Cortex of kidney (tissue), 1 donor: ENCODE measurements around the gene SYTL3.
"Not testable (repeated sequence)": the region's sequence is repeated elsewhere in the genome, so short reads cannot be mapped to it uniquely, and the experiment has no call there.

Experiments
- DNase-seq: peaks from one replicate; lab custom pipeline; 2025; lab: John Stamatoyannopoulos, UW

Gene SYTL3

DNA sequence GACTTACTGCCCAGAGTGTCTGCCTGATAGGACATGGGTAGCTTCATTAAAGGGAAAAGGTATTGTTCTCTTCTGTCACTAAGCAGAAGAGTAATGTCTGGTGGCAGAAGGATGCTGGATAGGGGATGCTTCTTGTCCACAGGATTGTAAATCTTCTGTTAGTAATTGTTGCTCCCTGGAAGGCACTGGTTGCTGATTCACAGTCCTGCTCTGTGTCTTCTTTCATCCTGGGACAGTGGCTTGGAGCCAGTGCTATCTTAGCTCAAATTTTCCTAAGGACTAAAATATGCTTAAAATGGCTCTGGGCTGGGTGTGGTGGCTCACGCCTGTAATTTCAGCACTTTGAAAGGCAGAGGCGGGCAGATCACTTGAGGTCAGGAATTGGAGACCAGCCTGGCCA, 48.0 kb downstream of the SYTL3 start:
- no peak for DNase-seq

DNA sequence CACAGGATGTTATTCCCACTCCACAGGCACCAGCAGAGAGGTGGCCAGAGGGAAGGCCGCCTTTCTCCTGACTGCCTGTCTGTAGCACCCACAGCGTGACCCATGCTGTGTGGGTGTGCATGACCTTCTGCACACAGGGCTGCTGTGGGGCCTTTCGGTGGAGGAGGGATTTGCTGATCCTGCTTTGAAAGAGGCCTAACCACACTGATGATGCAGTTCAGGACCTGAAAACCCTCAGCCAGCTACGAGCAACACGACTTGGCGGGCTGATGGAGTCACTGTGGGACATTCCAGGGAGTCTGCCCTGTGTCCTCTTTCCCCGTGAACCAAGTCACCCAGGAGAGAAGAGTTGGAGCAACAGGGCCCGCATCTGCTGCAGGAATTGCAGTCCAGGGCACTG, 49.1 kb downstream of the SYTL3 start:
- no peak for DNase-seq

DNA sequence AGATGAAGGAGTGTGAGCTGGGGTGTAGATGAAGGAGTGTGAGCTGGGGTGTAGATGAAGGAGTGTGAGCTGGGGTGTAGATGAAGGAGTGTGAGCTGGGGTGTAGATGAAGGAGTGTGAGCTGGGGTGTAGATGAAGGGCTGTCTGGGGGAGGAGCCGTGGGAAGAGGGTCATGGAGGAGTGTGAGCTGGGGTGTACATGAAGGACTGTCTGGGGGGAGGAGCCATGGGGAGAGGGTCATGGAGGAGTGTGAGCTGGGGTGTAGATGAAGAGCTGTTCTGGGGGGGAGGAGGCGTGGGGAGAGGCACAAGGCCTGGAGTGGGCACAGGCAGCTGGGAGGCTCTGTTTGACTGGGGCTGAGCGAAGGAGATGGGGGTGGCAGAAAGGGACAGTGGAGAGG, 51.4 kb downstream of the SYTL3 start:
- not testable (repeated sequence) for DNase-seq

DNA sequence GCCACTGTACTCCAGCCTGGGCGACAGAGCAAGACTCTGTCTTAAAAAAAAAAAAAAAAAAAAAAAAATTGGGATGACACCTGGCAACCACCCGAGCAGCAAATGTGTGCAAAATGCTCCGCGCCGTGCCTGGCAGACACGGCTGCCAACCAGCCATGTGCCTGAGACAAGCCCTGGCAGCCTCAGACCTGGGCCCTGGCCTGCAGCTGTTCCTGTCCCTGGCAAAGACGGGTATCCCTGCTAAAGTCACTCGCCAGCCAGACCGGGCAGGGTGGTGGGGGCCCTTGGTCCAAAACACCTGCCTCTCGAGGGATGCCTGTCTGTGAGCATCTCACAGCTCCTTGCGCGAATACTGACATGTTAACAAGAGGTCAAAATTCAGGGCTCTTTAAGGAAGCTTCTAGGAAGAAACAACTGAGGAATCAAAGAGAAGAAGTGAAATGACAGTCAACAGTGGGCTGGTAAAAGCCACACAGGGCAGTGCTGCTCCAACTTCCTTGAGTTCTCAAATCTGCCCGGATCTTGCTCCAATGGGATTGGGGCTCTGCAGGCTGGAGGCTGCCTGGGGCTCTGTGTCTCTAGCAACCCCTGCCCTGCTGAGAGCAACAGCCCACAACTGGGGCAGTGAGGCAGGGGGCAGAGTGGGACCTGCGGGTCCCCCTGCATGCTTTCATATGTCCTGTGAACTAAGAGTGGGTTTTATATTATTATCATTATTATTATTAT, 53.4 kb downstream of the SYTL3 start:
- DNase-seq, result no peak

DNA sequence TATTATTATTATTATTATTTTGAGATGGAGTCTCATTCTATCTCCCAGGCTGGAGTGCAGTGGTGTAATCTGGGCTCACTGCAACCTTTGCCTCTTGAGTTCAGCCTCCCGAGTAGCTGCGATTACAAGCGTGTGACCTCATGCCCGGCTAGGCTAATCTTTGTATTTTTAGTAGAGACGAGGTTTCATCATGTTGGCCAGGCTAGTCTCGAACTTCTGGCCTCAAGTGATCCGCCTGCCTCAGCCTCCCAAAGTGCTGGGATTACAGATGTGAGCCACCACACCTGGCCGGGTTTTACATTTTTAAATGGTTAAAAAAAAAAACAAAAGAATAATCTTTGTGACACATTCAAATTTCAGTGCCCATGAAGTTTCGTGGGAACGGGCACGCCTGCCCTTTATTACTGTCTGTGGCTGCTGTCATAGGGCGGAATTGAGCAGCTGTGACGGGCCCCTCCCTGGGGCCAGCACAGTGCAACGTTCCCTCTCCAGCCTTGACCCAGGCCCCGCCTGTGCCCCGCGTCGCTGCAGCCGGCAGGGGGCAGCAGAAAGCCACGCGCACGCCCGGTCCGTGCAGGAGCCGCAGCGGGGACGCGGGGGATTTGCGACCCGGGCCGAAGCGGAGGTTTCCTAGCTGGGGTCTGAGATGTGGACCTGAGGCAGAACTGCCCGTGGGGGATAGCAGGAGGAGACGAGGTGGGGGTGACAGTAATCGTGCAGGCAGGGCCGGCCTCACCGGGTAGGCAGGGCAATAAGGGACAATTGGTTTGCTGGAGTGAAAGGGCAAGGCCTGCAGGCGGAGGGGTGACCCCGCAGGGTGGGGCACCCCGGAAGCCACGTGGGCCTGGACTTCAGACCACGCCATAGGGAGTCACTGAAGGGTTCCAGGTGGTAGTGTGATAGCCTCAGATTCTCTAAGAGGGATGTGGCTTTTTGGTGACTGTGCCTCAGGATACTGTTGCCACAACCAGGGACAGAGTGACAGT, 54.3 kb downstream of the SYTL3 start:
- peak; percentile 23 for DNase-seq

DNA sequence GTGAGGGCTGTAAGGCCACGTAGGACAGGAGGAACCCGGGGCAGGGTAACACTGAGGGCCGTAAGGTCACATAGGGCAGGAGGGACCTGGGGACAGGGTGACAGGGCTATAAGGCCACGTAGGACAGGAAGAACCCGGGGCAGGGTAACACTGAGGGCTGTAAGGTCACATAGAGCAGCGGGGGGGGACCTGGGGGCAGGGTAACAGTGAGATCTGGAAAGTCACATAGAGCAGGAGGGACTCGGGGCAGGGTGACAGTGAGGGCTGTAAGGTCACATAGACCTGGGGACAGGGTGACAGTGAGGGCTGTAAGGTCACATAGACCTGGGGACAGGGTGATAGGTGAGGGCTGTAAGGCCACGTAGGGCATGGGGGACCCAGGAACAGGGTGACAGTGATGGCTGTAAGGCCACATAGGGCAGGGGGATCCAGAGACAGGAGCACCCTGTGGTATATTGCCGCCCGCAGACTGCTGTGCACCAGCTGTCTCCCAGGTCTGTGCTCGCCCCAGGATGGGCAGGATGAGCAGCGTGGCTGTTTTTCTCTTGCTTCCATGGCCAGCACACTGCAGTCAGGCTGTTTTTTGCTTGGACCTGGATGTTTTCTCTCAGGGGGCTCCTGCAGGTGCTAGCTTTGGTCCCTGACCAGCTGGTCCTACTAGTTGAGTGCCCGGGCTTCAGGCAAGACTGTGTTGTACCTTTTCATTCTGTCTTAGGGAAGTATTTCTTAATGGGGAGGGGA, 55.7 kb downstream of the SYTL3 start:
- no peak for DNase-seq

DNA sequence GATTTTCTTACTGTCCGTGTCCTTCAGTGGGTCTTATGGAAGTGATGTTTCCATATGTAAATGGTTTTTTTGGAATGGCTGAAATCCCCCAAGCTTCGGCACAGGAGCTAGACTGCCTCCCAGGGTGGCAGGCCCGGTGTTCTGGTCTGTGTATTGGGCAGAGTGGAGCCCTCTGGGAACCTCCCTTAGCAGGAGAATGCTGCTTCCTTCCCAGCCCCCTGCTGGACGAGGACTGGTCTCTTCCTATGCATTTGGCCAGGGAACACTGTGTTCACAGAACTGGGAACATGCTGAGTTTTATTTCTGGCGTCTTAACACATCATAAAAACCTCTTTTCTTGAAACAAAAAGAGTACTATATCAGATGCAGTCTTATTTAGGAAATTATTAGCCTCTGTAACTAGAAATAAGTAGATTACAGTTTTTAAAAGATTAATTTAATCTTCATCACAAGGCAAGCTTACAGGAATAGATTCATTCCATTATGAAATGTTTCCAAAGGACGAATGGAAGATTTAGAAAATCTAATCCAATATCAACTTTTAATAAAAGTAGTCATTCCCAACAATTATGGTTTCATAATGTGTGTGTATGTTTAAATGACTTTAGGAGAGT, 56.6 kb downstream of the SYTL3 start:
- no peak for DNase-seq

DNA sequence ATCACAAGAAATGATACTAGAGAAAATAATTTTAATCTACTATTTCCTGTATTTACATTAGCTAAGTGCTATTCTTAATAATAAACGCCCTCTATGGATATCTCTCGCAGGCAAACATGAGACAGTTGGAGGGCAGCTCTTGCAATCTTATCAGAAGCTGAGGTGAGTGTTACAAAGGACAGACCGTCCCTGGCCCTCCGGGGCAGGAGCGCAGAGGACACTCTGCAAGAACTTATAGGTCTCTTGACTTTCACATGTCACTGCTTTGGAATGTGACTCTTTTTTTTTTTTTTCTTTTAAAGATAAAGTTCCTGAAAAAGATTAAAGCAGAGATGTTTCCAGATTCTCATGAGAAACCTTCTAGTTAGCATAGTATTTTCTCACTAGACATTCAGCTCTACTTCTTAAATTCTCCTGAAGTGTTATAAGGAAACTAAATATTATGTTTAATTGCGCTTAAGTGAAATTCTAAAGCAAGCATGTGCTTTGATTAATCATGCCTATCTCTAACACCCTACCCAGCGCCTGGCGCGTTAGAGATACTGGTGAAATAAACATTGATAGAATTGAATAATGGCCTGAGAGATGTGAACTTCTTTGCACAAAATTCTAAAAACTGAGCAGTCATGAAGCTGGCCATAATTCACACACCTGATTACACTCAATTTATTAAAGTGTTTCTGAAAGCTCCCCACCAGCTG, 57.4 kb downstream of the SYTL3 start:
- no peak for DNase-seq

DNA sequence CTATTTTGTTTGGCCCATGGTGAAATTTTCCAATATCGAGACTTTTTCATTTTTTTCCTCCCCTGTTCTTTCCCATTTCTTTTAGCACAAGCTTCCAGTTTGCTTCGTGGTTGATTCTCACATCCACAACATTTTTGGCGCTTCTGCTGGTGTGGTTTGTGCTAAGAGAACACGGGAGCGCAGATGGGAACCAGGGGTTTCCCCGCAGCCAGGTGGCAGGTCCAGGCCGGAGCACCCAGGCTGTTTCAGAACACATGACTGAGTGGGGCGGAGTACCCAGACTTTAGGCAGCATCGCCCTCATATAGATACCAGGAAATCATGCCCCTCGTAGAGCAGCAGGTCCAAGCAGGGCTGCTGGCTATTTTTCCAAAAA, 58.0 kb downstream of the SYTL3 start:
- no peak for DNase-seq

DNA sequence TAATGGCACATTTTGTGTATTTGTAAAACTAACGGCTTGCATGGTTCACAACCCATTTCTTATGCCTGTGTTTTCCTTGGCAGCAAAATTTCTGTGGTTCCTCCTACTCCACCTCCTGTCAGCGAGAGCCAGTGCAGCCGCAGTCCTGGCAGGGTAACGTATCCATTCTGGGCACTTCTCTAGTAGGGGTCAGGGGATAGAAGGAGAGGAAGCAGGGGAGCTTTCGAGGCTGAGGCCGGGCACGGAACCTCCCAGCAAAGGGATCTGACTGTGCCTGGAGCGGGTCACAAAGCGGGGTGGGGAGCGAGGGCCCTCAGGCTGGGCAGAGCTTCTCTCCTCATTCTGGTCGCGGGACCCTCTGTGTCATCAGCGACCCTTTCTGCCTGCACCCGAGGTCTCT, 58.4 kb downstream of the SYTL3 start:
- no peak for DNase-seq

DNA sequence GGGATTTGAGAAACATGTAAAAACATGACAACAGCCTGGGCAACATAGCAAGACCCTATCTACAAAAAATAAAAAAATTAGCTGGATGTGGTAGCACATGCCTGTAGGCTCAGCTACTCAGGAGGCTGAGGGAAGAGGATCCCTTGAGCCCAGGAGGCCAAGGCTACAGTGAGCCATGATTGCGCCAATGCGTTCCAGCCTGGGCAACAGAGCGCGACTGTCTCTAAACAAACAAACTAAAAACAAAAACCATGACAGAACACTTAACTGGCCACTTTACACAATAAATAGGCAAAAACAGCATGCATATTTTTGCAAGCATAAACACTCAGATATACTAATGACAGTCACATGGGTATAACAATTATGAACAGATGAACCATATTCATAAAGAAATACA, 60.0 kb downstream of the SYTL3 start:
- DNase-seq, result no peak

DNA sequence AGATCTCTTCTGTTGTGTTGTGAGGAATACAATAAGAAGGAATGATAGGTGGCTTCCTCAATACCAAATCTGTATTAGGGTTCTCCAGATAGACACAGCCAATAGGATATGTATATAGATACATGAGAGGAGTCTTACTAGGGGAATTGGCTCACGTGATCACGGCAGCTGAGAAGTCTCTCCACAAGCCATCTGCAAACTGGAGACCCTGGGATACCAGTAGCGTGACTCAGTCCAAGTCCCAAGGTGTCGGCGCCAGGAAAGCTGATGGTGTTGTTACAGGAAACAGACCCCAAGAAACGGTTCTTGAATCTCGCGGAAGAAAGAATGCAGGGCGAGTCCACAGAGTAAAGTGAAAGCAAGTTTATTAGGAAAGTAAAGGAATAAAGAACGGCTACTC, 61.4 kb downstream of the SYTL3 start:
- DNase-seq, result no peak

DNA sequence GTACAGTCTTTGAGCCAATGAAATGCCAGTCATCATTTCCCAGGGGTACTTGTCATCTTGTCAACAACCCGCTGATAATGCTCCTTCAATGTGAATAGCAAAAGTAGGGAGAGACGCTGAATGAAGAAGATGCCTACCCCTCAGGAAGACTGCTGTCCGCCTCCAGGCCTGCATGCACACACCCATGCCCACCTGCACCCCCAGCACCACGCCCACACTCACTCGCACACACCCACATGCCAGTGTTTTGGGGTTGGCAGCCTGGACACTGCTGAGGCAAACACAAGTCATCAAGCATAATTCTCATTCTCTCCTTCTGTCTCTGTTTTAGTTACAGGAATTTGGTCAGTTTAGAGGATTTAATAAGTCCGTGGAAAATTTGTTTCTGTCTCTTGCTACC, 63.6 kb downstream of the SYTL3 start:
- DNase-seq, result no peak

DNA sequence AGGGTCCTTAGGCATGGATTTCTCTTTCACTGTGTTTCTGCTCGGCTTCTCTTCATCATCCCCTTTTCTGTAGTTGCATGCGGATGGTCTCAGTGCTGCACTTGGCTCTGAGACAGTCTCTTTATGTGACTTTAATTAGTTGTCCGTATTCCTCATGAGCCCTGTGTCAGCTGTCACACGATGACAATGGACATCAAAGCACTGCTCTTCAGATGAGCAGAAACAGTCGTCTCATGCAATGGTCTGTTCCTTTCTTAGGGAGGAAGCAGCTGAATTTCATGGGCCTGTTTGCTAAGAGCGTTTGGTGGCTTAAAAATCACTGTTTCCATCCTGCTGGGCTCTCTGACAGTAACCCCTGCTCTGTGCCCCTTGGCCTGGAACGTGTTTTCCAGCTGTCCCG, 64.9 kb downstream of the SYTL3 start:
- DNase-seq, result no peak

DNA sequence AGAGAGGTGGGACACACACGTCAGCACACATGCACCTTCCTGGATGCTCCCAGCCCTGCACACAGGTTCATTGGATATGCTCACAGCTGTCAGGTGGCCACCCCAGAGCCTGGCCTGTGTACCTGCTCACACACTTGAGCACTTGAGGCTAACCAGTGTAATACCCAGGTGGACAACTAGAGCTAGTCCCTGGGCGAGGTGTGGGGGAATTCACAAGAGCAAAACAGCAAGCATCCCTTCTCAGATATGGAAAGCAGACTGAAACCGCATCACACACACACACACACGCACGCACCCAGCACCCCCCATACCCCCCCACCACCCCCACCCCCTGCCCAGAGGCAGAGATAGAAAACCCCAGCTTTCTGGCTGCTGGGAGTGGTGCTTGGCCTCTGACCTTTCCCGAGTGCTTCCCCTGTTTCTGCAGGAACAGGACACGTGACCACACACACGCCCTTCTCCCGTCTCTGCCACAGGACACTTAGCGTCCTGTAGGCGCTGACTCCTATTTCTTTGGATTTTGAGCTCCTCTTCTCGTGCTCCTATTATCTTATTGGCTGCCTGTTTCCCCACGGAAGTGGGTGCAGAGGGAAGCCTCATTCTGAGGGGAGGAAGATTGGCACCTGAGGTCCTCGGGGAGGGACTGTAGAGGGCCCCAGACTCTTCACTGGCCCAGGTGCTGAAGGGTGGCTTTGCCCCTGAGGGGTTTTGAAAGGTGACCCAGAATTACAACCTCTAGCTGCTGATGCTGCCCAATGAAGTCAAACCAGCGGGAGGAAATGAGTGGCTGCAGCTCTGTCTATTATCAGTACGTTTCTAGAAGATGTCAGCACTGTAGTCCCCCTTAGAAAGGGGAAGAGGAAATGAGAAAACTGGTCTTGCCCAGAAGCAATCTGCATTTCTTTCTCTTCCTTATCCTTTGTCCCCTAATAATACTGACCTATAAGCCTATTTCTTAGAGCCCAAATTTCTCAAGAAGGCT, 65.8 kb downstream of the SYTL3 start:
- no peak for DNase-seq

DNA sequence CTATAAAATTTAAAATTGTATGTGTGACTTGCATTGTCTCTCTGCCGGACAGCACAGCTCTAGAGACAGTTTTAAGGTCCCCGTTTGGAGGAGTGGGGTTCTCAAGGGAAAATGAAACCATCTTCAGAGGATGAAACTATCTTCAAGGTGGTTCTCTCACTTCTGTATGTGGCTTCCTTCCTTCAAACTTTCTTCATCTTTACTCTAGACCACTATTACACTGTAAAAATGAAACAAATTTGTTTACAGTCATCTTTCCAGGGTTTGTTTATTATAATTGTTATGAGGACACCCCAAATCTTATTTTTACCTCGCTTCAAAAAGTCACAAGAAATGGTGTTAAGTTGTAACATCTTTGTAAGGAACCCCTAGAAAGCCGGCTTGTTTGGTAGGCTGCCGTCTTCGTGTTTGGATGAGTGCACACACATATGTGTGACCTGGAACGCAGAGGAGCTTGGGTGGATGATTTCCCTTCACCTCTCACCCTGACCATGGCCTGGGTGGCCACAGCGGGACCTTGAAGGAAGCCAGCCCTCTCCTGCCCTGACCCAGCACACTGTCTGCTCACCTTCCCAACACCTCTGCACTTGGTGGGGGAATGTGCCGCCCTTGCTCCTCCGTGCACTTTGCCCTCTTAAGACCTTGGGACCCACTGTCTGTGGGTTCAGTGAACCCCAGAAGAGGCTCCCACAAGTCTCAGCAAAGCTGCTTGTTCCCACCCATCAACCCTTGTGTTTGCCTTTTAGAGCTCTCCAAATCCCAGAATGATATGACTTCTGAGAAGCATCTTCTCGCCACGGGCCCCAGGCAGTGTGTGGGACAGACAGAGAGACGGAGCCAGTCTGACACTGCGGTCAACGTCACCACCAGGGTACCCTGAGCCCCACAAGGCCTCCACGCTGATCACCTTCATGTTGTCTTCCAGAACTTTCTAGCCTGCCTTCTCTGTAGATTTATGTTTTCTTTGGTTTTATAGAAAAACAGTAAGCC, 67.8 kb downstream of the SYTL3 start:
- DNase-seq, result no peak

DNA sequence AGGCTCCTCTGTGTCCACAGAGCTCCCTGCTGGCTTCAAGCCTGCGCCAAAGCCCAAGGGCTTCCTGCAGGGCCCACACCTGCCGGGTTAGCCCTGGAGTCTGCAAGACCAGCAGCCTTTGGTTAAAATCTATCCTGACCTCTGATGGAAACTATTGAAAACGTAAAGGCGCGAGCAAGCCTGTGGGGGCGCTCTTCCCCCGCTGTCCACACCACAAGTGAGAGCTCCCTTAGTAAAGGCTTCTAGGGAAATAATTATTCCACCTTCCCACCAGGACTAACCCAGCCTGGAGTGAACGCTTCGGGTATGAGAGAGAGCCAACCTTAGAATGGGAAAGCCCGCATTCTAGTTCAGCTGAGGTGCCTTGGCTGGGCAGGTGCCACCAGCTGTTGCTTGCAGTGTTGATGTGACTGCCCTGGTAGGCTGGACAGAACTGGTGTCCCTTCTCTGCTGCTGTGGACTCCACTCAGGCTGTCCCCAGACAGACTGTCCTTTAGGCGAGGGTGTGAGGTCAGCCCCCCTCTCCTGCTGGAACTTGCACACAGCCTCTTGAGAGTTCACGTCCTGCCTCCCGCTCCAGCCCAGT, 68.7 kb downstream of the SYTL3 start:
- DNase-seq, result no peak

DNA sequence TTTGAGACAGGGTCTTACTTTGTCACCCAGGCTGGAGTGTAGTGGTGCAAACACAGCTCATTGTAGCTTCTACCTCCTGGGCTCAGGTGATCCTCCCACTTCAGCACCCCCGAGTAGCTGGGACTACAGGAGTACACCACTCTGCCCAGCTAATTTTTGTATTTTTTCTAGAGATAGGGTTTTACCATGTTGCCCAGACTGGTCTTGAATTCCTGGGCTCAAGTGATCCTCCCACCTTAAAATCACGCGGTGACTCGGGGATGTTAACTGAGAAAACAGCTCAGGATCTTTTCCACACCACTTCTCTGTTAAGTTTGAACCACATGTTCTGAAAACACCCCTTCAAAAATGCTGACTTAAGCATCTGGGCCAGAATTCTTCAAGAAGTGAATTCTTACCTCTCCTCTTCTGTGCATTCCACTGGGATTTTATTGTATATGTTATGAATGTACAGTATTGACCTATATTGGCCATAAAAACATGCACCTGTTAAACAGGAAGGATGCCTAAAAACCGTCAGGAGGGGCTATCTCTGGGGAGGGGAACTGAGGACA, 72.4 kb downstream of the SYTL3 start:
- no peak for DNase-seq
